HG03521 (cell line): Measurements from ENCODE around the gene KLK8.

Source experiments
- ATAC-seq: cut with Tn5 transposase; IDR thresholded peaks from one replicate; pipeline ENCODE4 v1.9.1; 2021; ENCODE audit warnings: mild to moderate bottlenecking, moderate library complexity; ENCODE audit not compliant: unreplicated experiment

KLK8 gene

GRCh38 chr19:50957587-50957986, 43.8 kb downstream of the KLK8 start:
- no peak for ATAC-seq

GRCh38 chr19:50952910-50953309, 48.5 kb downstream of the KLK8 start, which contains the start of gene KLK5:
Gene KLK5 (minus strand): TSS chr19:50953038. CDS start chr19:50952657, 381 bp downstream.
- no peak for ATAC-seq

- no peak for ATAC-seq
These were observed 51.5 kb downstream of the KLK8 start for GRCh38 chr19:50949861-50950260.

- ATAC-seq = no peak
These were observed 54.3 kb downstream of the KLK8 start for GRCh38 chr19:50947123-50947522.
